ENCODE data around the gene SPACA7.
A peak's percentile ranks its signal among the peaks of the same experiment; 100 is the strongest.
"Not testable (repeated sequence)": the region's sequence is repeated elsewhere in the genome, so short reads cannot be mapped to it uniquely, and the experiment has no call there.

SPACA7 gene

GRCh38 chr13:112431734-112432133 lies 55.6 kb downstream of the SPACA7 start:
- DNase-seq: no peak

- DNase-seq: not testable (repeated sequence)
Observed at GRCh38 chr13:112432734-112433133, 56.6 kb downstream of the SPACA7 start.

DNA sequence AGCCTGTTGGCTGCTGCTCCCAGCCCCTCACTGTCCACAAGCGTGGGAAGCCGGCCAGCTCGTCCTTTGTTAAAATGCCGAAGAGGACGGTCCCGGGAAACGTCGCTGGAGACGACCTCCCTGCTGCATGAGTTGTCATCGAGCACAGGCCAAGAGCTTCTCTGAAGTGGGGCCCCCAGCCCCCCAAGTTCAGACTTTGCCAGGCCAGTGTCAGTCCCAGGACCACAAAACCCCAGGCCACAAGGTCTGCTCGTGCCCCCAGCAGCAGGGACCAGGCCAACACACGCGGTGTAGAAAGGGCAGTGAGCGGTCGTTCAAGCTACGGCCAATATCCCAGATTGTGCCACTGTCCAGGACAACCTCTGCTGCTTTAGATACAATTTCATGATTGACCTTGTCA lies 57.4 kb downstream of the SPACA7 start:
- DNase-seq: not testable (repeated sequence)

DNA sequence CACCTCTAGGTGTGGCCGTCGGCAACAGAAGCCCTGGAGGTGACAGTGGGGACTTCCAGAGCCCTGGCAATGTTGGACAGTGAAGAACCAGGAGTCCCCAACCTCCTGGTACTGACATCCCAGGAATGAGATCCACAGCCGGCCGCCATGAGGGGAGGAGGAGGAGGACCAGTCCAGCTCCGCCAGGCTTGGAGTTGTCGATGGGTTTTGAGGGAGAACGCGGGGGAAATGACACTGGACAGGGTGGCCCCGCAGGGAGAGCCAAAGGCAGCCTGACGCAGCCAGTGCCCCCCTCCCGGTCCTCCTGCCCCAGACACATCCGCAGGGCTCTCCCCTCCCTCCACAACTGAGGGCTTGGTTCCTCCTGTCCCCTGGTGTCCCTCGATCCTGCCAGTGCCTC lies 57.9 kb downstream of the SPACA7 start:
- no peak for DNase-seq

DNA sequence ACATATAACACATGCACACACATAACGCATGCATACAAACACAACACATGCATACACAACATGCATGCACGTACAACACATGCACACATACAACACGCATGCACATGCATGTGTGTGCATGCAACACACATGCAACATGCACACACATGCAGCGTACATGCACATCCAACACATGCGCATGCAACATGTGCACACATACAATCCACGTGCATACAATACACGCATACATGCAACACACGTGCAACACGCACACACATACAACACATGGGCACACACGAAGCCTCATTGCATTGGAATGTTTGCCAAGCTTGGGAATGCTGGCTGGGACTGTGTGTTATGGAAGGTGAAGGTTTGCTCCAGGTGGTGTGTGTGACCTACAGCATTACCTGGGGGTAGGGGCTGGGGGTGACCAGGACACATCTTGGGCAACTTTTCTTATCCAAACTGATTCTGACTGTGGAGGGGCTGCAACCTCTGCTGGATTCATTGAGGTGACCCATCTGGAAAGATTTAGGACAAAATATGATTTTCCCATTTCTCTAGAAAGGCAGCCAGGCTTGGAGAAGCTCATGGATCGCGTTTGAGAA lies 58.9 kb downstream of the SPACA7 start:
- DNase-seq: no peak

DNA sequence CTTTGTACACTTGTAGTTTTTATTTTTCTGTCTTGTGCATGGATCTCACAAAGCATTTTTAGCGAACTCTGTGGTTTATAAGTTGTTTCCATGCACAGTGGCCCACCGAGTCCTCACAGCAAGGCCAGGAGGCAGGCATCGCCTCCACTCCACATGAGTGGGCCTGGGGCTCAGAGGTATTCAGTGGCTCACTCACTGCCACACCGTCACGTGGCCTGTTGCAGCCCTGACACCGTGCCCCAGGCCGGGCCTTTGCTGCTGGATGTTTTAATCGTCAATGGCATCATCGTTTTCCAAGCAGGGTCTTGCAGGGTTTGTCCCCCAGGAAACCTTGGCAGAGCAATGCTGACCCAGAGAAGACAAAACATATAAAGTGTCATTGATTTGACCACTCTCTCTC lies 59.8 kb downstream of the SPACA7 start:
- DNase-seq: no peak

DNA sequence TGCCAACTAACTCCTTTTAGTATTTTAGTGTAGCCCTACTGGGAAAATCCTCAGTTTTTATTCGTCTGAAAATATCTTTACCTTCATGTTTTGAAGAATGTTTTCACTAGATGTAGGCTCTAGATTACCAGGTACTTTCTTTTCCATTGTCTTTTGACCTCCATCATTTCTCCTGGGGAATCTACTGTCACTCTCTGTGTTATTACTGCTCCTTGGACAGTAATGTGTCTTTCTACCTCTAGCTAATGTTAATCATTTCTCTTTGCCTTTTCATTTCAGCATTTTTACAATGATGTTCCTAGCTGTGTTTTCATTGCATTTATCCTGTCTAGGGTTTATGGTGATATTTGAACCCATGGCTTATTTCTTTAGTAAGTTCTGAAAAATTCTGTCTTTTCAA lies 61.9 kb downstream of the SPACA7 start:
- DNase-seq: no peak

DNA sequence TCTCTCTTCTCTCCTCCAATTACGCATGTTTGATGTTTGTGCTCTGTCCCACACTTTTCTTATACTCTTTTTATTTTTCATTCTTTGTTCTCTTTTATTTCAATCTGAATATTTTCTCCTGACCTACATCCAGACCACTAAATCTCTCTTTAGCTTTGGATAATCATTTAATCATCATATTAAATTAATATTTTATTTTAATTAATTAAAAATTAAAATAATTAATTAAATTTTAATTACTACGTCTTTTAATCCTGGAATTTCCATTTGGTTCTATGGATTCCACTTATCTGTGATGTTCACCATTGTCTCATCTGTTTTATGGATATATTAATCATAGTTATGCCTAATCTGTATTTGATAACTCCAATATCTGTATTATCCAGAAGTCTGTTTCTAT lies 62.4 kb downstream of the SPACA7 start:
- DNase-seq: no peak

GRCh38 chr13:112441226-112441625 lies 65.1 kb downstream of the SPACA7 start:
- no peak for DNase-seq

- DNase-seq: no peak
Observed at GRCh38 chr13:112441779-112442310, 65.7 kb downstream of the SPACA7 start.

- no peak for DNase-seq
Observed at GRCh38 chr13:112442483-112443090, 66.4 kb downstream of the SPACA7 start.

GRCh38 chr13:112443191-112443994 lies 67.2 kb downstream of the SPACA7 start:
- no peak for DNase-seq

- DNase-seq: peak in 1 of 2 donors; percentile 9
Observed at GRCh38 chr13:112443995-112444311, 67.8 kb downstream of the SPACA7 start.

GRCh38 chr13:112444416-112445399 lies 68.6 kb downstream of the SPACA7 start:
- no peak for DNase-seq

DNA sequence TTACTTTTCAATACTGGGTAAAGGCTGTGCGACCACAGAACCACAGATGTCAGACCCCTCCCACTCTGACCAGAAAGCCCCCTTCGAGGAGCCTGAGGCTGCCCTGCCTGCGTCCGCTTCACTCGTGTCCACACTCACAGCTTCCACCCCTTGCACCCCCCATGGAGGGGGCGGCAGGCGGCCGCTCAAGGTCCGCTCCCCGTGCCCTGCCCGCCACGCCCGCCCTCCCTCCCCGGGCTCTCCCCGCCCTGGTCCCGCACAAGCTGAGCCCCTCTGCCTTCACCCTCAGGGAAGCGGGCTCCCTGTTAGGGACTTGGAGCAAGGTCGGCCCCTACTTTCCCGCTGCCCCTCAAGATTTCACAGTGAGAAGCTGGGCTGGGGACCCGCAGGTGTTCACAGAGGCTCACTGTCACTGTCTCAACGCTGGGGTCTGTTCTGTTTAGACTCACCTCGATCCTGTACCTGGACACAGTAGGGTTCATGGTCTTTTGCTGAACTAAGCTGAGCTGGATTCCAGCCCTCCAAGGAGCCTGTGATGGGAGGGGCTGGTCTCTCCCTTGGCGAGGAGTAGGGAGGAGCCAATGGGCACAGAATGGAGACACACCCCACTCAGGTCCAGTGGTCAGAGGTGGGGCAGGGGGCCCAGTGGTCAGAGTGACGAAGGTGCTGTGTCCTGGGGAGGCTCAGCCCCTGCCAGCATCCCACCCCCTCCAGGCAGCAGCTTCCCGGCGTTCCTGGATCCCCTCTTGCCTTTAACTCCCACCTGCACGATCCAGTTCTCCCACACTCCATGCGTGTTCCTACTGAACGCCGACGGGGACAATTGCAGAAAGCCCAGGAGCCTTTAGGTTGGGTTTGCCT lies 69.5 kb downstream of the SPACA7 start:
- no peak for DNase-seq

- no peak for DNase-seq
Observed at GRCh38 chr13:112446347-112446861, 70.2 kb downstream of the SPACA7 start.

DNA sequence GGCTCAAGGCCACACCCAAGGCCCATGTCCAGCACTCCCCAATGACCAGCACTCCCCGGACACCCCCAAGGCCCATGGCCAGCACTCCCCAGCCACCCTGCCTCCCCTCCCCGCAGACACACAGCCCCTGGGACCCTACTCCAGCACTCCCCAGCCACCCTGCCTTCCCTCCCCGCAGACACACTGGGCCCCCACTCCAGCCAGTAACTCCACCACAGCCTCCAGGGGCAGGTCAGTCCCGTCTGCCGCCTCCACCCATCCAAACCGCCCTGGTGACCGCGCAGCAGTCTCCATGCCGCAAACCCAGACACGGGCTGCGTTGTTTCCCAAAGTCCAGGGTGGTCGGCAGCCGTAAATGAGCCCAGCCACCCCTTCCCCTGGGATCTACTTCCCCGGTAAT lies 70.7 kb downstream of the SPACA7 start:
- no peak for DNase-seq

- no peak for DNase-seq
Observed at GRCh38 chr13:112447306-112447705, 71.2 kb downstream of the SPACA7 start.

DNA sequence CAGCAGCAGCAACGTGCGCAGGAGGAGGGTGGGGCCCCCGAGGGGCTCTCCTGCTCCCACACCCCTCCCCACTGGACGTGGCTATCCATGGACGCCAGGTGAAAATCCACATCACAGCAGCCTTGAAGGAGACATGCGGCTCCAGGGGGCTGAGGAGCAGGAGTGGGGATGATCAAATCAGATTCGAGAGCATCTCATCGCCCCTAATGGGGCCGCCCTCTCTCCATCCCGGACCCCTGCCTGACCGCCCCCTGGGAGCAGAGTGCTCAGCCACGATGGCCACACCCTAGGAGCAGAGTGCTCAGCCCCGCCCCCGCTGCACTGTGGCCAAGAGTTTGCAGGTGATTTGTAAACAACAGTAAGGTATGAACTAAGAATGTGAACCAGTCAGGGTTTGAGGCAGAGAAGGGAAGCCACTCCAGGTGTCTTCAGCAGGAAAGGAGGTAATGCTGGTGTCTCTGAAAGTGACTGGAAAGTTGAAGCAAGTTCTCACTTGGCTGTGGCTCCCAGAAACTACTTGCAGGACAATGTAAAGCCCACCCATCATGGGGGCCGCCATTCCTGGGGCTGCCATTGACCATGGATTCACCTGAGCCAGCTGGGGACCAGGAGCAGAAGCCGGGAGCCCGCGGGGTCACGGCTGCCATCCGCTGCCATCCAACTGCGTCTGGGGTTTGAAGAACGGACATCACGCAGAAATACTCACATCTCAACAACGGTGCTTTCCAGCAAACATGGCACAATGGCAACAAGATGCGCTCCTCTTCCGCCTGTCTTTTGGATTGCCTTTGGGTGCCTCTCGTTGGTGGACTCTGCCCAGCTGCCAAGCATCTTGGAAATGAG lies 71.8 kb downstream of the SPACA7 start:
- no peak for DNase-seq

Data from CD4-positive, alpha-beta T cell treated with Interleukin-4 for 1 hour (primary cell).